GM23338 (cell line): ENCODE measurements around the gene FBN2. TPM values are rescaled to one million over a fixed set of nuclear protein-coding genes. Genes with fewer than 3 reads are reported as not detected.

Source experiments
- ATAC-seq: fragments of 200-7000 bp; cut with Tn5 transposase; 3 replicates; pipeline ENCODE4 v1.9.1; 2020
- DNase-seq: peaks from one replicate; pipeline ENCODE4 v3.0.0-alpha.2; 2015; ENCODE audit warnings: low spot score
- H2AFZ ChIP-seq: fragments of 200-600 bp; sonication (generic); 2 replicates; pipeline ENCODE4 v1.8.0; 2016; ENCODE audit warnings: antibody characterized with exemption, mild to moderate bottlenecking, moderate library complexity
- H3F3A ChIP-seq: fragments of 200-600 bp; sonication (generic); replicated peaks from 2 replicates; pipeline ENCODE4 v1.8.0; 2017; ENCODE audit warnings: antibody characterized with exemption, mixed run types, low read depth
- H3K27ac ChIP-seq: fragments of 200-600 bp; sonication (generic); 2 replicates; pipeline ENCODE4 v1.6.1; 2016; ENCODE audit warnings: low read depth
- H3K27me3 ChIP-seq: fragments of 200-600 bp; sonication (generic); 2 replicates; pipeline ENCODE4 v1.8.0; 2016; ENCODE audit warnings: mild to moderate bottlenecking, mixed run types, moderate library complexity; ENCODE audit not compliant: insufficient read depth
- H3K36me3 ChIP-seq: fragments of 200-600 bp; sonication (generic); 2 replicates; pipeline ENCODE4 v1.8.0; 2016; ENCODE audit warnings: mild to moderate bottlenecking; ENCODE audit not compliant: insufficient read depth
- H3K4me1 ChIP-seq: fragments of 200-600 bp; sonication (generic); 2 replicates; pipeline ENCODE4 v1.8.0; 2016; ENCODE audit warnings: mild to moderate bottlenecking, moderate library complexity; ENCODE audit not compliant: insufficient read depth
- H3K4me2 ChIP-seq: fragments of 200-600 bp; sonication (generic); 2 replicates; pipeline ENCODE4 v1.7.1; 2017; ENCODE audit warnings: mixed run types
- H3K4me3 ChIP-seq: fragments of 200-600 bp; sonication (generic); 2 replicates; pipeline ENCODE4 v1.6.1; 2016; ENCODE audit warnings: mixed run types
- H3K79me2 ChIP-seq: fragments of 200-600 bp; sonication (generic); replicated peaks from 2 replicates; pipeline ENCODE4 v1.8.0; 2017; ENCODE audit warnings: mild to moderate bottlenecking; ENCODE audit not compliant: insufficient read depth
- H3K9me2 ChIP-seq: fragments of 200-600 bp; sonication (generic); 2 replicates; pipeline ENCODE4 v1.8.0; 2017; ENCODE audit not compliant: insufficient read depth
- H4K20me1 ChIP-seq: fragments of 200-600 bp; sonication (generic); replicated peaks from 2 replicates; pipeline ENCODE4 v1.8.0; 2017; ENCODE audit warnings: mild to moderate bottlenecking; ENCODE audit not compliant: insufficient read depth
- H3K27ac Mint-ChIP-seq: 2 replicates; pipeline ENCODE4 v1.8.0; 2020; ENCODE audit warnings: inconsistent platforms, mild to moderate bottlenecking, moderate library complexity, mixed read lengths
- H3K27me3 Mint-ChIP-seq: 3 replicates; pipeline ENCODE4 v1.8.0; 2022; ENCODE audit warnings: low read depth, mild to moderate bottlenecking, moderate library complexity, mixed read lengths, inconsistent platforms; ENCODE audit not compliant: insufficient read depth, poor library complexity
- H3K36me3 Mint-ChIP-seq: 3 replicates; pipeline ENCODE4 v1.8.0; 2021; ENCODE audit warnings: low read depth, mild to moderate bottlenecking, inconsistent platforms, moderate library complexity, mixed read lengths
- H3K4me1 Mint-ChIP-seq: 3 replicates; pipeline ENCODE4 v1.8.0; 2020; ENCODE audit warnings: mild to moderate bottlenecking, inconsistent platforms, mixed read lengths
- H3K4me3 Mint-ChIP-seq: 3 replicates; pipeline ENCODE4 v1.8.0; 2021; ENCODE audit warnings: moderate library complexity, mild to moderate bottlenecking, inconsistent platforms, mixed read lengths
- H3K9me3 Mint-ChIP-seq: 3 replicates; pipeline ENCODE4 v1.8.0; 2020; ENCODE audit warnings: moderate library complexity, mild to moderate bottlenecking, inconsistent platforms, mixed read lengths
- CREB1 ChIP-seq: fragments of 250-450 bp; sonication (Bioruptor Pico); IDR thresholded peaks from 2 replicates; pipeline ENCODE4 v1.5.0; 2020; ENCODE audit warnings: low read depth, mild to moderate bottlenecking, moderate library complexity
- POLR2AphosphoS5 ChIP-seq: IDR thresholded peaks from 2 replicates; pipeline ENCODE4 v1.6.1; 2016; ENCODE audit warnings: antibody characterized with exemption, low read depth
- STAT1 ChIP-seq: IDR thresholded peaks from one replicate; pipeline ENCODE4 v1.6.1; 2016; ENCODE audit warnings: antibody characterized with exemption; ENCODE audit not compliant: unreplicated experiment
- polyA plus RNA-seq: library from polyadenylated mRNA; unstranded; fragments of >200 nt; fragmentation: Nextera tagmentation; extraction: Ambion mirVana; gene quantifications from 2 replicates; pipeline ENCODE4 v1.2.1, GENCODE V29; 2016
- total RNA-seq: library from RNA; depleted of rRNA; stranded (reverse); fragments of >200 nt; shearing (Covaris generic); gene quantifications from 2 replicates; pipeline ENCODE4 v1.2.3, GENCODE V29; 2014
- TF ChIP-seq, protein P1 (sequence below): fragments of 250-450 bp; sonication (Bioruptor Pico); IDR thresholded peaks from 2 replicates; pipeline ENCODE4 v1.5.0; 2020; ENCODE audit warnings: mild to moderate bottlenecking, moderate library complexity
- TF ChIP-seq, protein P2 (sequence below): IDR thresholded peaks from one replicate; pipeline ENCODE4 v1.6.1; 2018; ENCODE audit warnings: antibody characterized with exemption; ENCODE audit not compliant: unreplicated experiment
- TF ChIP-seq, protein P3 (sequence below), 2 experiments: fragments of 200-600 bp in 1 of 2; sonication (generic) in 1 of 2; conservative IDR thresholded peaks; 2 replicates each; pipeline versions ENCODE4 v1.5.1 to v1.6.1; 2016 to 2017; ENCODE audit warnings: antibody characterized with exemption in 2 of 2, low read depth in 2 of 2, mild to moderate bottlenecking in 2 of 2, moderate library complexity in 1 of 2

FBN2 gene
- total and polyA plus RNA-seq, 2 experiments from 2014 or later, result 2.6 to 13.6 TPM

DNA sequence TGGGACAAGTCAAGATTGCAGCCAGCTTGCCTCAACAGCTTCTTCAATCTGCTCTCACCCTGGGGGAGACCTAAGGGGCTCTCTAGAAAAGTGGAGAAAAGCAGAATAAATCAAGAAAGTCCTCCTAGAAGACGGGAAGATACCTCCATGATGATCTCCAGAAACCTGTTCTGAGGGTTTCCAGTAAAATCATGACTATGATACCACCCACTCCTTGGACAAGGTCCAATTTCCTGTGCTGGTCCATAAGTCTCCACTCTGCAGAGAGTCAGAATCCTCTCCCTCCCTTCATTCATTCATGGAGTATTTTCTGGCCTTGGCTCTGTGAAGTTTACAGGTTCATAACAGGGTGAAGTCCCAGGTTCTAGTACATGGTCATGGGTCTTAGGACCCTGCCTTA, 285.8 kb downstream of the FBN2 start:
- Histone ChIP-seq H3F3A (no peaks in the 10 kb centered on the region), H3K9me2 (peaks cover 15% of the 10 kb centered on the region; the same call in 1 of the 2 replicates), H3K79me2 (no peaks in the 10 kb centered on the region), H3K4me3 (no peak overlapping the region), H2AFZ (no peak overlapping the region), H3K27ac (no peak overlapping the region), H3K4me2 (no peak overlapping the region), H3K27me3 (no peaks in the 10 kb centered on the region), H4K20me1 (no peaks in the 10 kb centered on the region), H3K36me3 (no peaks in the 10 kb centered on the region), H3K4me1 (no peaks in the 10 kb centered on the region)
- Mint-ChIP-seq H3K4me3 (no peak overlapping the region), H3K27me3 (peaks cover 2% of the 10 kb centered on the region), H3K27ac (no peak overlapping the region), H3K9me3 (no peaks in the 10 kb centered on the region; the same call in 2 of the 3 replicates), H3K36me3 (no peaks in the 10 kb centered on the region; the same call in 2 of the 3 replicates), H3K4me1 (no peaks in the 10 kb centered on the region)
- TF ChIP-seq, protein P1, sequence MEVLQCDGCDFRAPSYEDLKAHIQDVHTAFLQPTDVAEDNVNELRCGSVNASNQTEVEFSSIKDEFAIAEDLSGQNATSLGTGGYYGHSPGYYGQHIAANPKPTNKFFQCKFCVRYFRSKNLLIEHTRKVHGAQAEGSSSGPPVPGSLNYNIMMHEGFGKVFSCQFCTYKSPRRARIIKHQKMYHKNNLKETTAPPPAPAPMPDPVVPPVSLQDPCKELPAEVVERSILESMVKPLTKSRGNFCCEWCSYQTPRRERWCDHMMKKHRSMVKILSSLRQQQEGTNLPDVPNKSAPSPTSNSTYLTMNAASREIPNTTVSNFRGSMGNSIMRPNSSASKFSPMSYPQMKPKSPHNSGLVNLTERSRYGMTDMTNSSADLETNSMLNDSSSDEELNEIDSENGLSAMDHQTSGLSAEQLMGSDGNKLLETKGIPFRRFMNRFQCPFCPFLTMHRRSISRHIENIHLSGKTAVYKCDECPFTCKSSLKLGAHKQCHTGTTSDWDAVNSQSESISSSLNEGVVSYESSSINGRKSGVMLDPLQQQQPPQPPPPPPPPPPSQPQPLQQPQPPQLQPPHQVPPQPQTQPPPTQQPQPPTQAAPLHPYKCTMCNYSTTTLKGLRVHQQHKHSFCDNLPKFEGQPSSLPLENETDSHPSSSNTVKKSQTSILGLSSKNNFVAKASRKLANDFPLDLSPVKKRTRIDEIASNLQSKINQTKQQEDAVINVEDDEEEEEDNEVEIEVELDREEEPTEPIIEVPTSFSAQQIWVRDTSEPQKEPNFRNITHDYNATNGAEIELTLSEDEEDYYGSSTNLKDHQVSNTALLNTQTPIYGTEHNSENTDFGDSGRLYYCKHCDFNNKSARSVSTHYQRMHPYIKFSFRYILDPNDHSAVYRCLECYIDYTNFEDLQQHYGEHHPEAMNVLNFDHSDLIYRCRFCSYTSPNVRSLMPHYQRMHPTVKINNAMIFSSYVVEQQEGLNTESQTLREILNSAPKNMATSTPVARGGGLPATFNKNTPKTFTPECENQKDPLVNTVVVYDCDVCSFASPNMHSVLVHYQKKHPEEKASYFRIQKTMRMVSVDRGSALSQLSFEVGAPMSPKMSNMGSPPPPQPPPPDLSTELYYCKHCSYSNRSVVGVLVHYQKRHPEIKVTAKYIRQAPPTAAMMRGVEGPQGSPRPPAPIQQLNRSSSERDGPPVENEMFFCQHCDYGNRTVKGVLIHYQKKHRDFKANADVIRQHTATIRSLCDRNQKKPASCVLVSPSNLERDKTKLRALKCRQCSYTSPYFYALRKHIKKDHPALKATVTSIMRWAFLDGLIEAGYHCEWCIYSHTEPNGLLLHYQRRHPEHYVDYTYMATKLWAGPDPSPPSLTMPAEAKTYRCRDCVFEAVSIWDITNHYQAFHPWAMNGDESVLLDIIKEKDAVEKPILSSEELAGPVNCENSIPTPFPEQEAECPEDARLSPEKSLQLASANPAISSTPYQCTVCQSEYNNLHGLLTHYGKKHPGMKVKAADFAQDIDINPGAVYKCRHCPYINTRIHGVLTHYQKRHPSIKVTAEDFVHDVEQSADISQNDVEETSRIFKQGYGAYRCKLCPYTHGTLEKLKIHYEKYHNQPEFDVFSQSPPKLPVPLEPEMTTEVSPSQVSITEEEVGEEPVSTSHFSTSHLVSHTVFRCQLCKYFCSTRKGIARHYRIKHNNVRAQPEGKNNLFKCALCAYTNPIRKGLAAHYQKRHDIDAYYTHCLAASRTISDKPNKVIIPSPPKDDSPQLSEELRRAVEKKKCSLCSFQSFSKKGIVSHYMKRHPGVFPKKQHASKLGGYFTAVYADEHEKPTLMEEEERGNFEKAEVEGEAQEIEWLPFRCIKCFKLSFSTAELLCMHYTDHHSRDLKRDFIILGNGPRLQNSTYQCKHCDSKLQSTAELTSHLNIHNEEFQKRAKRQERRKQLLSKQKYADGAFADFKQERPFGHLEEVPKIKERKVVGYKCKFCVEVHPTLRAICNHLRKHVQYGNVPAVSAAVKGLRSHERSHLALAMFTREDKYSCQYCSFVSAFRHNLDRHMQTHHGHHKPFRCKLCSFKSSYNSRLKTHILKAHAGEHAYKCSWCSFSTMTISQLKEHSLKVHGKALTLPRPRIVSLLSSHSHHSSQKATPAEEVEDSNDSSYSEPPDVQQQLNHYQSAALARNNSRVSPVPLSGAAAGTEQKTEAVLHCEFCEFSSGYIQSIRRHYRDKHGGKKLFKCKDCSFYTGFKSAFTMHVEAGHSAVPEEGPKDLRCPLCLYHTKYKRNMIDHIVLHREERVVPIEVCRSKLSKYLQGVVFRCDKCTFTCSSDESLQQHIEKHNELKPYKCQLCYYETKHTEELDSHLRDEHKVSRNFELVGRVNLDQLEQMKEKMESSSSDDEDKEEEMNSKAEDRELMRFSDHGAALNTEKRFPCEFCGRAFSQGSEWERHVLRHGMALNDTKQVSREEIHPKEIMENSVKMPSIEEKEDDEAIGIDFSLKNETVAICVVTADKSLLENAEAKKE, result no peak
- TF ChIP-seq POLR2AphosphoS5 (no peak), STAT1 (no peak), CREB1 (no peak)
- TF ChIP-seq, protein P2, sequence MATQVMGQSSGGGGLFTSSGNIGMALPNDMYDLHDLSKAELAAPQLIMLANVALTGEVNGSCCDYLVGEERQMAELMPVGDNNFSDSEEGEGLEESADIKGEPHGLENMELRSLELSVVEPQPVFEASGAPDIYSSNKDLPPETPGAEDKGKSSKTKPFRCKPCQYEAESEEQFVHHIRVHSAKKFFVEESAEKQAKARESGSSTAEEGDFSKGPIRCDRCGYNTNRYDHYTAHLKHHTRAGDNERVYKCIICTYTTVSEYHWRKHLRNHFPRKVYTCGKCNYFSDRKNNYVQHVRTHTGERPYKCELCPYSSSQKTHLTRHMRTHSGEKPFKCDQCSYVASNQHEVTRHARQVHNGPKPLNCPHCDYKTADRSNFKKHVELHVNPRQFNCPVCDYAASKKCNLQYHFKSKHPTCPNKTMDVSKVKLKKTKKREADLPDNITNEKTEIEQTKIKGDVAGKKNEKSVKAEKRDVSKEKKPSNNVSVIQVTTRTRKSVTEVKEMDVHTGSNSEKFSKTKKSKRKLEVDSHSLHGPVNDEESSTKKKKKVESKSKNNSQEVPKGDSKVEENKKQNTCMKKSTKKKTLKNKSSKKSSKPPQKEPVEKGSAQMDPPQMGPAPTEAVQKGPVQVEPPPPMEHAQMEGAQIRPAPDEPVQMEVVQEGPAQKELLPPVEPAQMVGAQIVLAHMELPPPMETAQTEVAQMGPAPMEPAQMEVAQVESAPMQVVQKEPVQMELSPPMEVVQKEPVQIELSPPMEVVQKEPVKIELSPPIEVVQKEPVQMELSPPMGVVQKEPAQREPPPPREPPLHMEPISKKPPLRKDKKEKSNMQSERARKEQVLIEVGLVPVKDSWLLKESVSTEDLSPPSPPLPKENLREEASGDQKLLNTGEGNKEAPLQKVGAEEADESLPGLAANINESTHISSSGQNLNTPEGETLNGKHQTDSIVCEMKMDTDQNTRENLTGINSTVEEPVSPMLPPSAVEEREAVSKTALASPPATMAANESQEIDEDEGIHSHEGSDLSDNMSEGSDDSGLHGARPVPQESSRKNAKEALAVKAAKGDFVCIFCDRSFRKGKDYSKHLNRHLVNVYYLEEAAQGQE, result no peak
- TF ChIP-seq, protein P3, sequence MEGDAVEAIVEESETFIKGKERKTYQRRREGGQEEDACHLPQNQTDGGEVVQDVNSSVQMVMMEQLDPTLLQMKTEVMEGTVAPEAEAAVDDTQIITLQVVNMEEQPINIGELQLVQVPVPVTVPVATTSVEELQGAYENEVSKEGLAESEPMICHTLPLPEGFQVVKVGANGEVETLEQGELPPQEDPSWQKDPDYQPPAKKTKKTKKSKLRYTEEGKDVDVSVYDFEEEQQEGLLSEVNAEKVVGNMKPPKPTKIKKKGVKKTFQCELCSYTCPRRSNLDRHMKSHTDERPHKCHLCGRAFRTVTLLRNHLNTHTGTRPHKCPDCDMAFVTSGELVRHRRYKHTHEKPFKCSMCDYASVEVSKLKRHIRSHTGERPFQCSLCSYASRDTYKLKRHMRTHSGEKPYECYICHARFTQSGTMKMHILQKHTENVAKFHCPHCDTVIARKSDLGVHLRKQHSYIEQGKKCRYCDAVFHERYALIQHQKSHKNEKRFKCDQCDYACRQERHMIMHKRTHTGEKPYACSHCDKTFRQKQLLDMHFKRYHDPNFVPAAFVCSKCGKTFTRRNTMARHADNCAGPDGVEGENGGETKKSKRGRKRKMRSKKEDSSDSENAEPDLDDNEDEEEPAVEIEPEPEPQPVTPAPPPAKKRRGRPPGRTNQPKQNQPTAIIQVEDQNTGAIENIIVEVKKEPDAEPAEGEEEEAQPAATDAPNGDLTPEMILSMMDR (conservative IDR thresholded peaks at IDR 0.05; ENCODE audit: low read depth in 2 of 2), result no peak
- DNase-seq (no peak), ATAC-seq (no peak)
